AG04450 (cell line): Measurements from ENCODE around the gene SCAP. TPM values are rescaled to one million over a fixed set of nuclear protein-coding genes. Genes with fewer than 3 reads are reported as not detected.
"Not testable (repeated sequence)": the region's sequence is repeated elsewhere in the genome, so short reads cannot be mapped to it uniquely, and the experiment has no call there.

ENCODE experiments used
- CTCF ChIA-PET: fragments of 300-600, 350-600 bp; formaldehyde crosslinking; extraction: SDS; loops from one replicate; lab custom pipeline; 2022; ENCODE audit warnings: antibody characterized with exemption, inconsistent platforms; lab: Charles Lee
- POLR2A ChIA-PET: fragments of 350-600 bp; formaldehyde crosslinking; extraction: SDS; loops from one replicate; lab custom pipeline; 2021; ENCODE audit warnings: antibody characterized with exemption, inconsistent platforms; lab: Yijun Ruan, JAX
- DNase-seq: peaks from one replicate; pipeline ENCODE4 v3.0.0-alpha.2; 2011; ENCODE audit warnings: low read depth, low spot score
- H3K27ac ChIP-seq: one replicate; pipeline ENCODE4 v1.5.1; 2012; ENCODE audit warnings: low read depth, low read length, control low read depth
- H3K27me3 ChIP-seq: one replicate; pipeline ENCODE4 v1.6.0; 2012; ENCODE audit warnings: low read length; ENCODE audit not compliant: control insufficient read depth, insufficient read depth
- H3K4me3 ChIP-seq: 2 replicates; pipeline ENCODE4 v1.5.1; 2011; ENCODE audit warnings: mild to moderate bottlenecking, low read depth, low read length, control low read depth
- H3K9me3 ChIP-seq: 2 replicates; pipeline ENCODE4 v1.5.1; 2012; ENCODE audit warnings: low read length; ENCODE audit not compliant: control insufficient read depth, insufficient read depth
- polyA plus RNA-seq: library from polyadenylated mRNA; depleted of rRNA; stranded (reverse); fragments of >200 nt; gene quantifications from 2 replicates; pipeline ENCODE4 v1.2.3, GENCODE V29; 2011
- TF ChIP-seq, protein P1 (sequence below): IDR thresholded peaks from 2 replicates; pipeline ENCODE4 v1.5.1; 2011; ENCODE audit warnings: low read depth, low read length, control low read depth, inconsistent platforms

SCAP gene
- polyA plus RNA-seq, 1 experiment, result 17.0 TPM

DNA sequence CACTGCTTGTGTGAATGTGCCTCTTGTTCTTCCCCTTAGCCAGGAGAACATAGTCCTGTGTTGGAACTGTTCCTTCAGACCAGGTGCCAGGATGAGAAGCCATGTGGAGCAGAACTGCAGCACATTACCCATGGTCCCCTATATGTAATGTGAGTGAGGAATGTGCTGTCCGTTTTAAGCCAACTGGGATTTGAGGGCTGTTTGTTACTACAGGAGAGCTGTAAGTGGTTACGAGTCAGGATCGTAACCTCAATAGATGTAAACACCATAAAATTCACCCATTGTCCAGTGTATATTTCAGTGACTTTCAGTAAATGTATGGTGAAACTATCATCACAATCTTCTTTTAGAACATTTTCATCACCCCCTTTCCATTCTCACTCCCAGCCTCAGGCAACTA lies 10.1 kb upstream of the SCAP start:
- CTCF ChIA-PET, result interaction anchor here (1.1 kb wide), 1 partner anchor 8 kb away, joined by 3 read pairs; no protein-coding TSS in a partner anchor

DNA sequence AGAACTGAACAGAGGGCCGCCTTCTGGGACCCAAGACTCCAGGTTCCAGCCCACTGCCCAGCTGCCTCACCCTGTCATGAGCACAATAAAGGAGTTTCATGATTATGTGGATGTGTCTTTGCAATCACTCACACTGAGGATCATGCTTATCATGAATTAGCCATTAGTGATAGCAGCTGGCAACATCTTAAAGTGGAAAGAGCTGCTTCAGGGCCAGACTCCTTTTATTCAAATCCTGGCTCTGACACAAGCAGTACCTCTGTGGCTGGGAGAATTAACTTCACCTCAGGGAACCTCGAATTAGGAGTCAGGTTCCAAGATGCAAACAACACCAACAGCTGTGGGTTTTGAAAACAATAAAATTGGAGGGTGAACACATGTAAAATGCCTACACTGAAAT lies 6.6 kb upstream of the SCAP start:
- Histone ChIP-seq H3K27me3 (no peaks in the 10 kb centered on the region), H3K27ac (no peak overlapping the region), H3K9me3 (no peaks in the 10 kb centered on the region), H3K4me3 (no peak overlapping the region)
- ChIA-PET POLR2A (no interaction called here), CTCF (interaction anchor here (2.9 kb wide), 1 partner anchor 61 kb away, joined by 13 read pairs; no protein-coding TSS in a partner anchor)
- no peak for DNase-seq
- TF ChIP-seq, protein P1, sequence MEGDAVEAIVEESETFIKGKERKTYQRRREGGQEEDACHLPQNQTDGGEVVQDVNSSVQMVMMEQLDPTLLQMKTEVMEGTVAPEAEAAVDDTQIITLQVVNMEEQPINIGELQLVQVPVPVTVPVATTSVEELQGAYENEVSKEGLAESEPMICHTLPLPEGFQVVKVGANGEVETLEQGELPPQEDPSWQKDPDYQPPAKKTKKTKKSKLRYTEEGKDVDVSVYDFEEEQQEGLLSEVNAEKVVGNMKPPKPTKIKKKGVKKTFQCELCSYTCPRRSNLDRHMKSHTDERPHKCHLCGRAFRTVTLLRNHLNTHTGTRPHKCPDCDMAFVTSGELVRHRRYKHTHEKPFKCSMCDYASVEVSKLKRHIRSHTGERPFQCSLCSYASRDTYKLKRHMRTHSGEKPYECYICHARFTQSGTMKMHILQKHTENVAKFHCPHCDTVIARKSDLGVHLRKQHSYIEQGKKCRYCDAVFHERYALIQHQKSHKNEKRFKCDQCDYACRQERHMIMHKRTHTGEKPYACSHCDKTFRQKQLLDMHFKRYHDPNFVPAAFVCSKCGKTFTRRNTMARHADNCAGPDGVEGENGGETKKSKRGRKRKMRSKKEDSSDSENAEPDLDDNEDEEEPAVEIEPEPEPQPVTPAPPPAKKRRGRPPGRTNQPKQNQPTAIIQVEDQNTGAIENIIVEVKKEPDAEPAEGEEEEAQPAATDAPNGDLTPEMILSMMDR, result no peak

More for the DNA sequence above, 10.1 kb upstream of the SCAP start:
- TF ChIP-seq, protein P1, result no peak
- POLR2A ChIA-PET, result no interaction called here
- Histone ChIP-seq H3K9me3 (no peaks in the 10 kb centered on the region), H3K27me3 (no peaks in the 10 kb centered on the region), H3K4me3 (no peak overlapping the region), H3K27ac (no peak overlapping the region)
- peak; percentile 16 for DNase-seq

DNA sequence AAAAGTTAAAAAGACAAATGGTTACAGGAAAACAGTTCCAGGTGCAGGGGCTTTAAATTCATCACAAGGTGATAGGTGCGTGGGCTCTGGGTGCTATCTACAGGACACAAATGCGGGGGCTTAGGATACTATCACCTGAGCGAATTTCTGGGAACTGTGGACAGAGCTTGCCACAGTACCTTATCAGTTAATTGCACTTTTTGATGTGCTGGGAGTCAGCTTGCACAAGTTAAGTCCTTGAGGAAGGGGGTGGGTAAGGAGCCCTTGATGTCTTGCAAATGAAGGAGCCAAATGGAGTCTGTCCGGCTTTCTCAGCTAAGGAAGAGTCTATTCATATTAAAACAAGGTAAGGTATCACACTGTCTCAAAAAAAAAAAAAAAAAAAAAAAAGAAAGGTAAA lies 6.0 kb upstream of the SCAP start:
- H3K9me3 ChIP-seq, H3K27me3 ChIP-seq, DNase-seq, H3K4me3 ChIP-seq, POLR2A ChIA-PET, H3K27ac ChIP-seq: not testable (repeated sequence)
- CTCF ChIA-PET, result interaction anchor here (2.9 kb wide), 1 partner anchor 61 kb away, joined by 13 read pairs; no protein-coding TSS in a partner anchor

DNA sequence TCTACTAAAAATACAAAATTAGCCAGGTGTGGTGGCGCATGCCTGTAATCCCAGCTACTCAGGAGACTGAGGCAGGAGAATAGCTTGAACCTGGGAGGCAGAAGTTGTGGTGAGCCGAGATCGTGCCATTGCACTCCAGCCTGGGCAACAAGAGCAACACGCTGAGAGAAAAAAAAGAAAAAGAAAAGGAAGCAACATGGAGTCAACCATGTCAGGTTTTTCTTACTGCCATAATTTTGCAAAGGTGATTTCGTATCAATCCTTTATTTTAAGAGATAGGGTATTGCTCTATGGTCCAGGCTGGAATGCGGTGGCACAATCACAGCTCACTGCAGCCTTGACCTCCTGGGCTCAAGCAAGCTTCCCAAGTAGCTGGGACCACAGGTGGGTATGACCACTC lies 4.5 kb upstream of the SCAP start:
- DNase-seq, CTCF ChIA-PET, H3K27me3 ChIP-seq, H3K9me3 ChIP-seq, H3K4me3 ChIP-seq, H3K27ac ChIP-seq, POLR2A ChIA-PET: not testable (repeated sequence)

DNA sequence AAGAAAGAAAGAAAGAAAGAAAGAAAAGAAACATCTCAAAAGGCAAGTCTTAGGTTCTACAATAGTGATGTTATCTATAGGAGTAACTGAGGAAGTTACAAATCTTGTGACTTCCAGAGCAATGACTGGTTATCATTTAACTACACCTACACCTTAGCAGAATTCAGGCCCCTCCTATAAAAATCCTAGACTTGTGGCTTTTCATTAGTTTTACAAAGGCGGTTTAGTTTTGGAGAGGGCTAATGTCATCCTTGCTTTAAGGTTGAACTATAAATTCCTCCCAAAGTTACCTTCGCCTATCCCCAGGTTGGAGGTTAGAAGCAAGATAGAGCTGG lies 4.1 kb upstream of the SCAP start:
- POLR2A ChIA-PET, result no interaction called here
- TF ChIP-seq, protein P1, result no peak
- no peaks in the 10 kb centered on the region for H3K27me3 ChIP-seq
- CTCF ChIA-PET, result no interaction called here
- no peak overlapping the region for H3K4me3 ChIP-seq
- no peaks in the 10 kb centered on the region for H3K9me3 ChIP-seq
- no peak for DNase-seq
- H3K27ac ChIP-seq, result no peak overlapping the region

DNA sequence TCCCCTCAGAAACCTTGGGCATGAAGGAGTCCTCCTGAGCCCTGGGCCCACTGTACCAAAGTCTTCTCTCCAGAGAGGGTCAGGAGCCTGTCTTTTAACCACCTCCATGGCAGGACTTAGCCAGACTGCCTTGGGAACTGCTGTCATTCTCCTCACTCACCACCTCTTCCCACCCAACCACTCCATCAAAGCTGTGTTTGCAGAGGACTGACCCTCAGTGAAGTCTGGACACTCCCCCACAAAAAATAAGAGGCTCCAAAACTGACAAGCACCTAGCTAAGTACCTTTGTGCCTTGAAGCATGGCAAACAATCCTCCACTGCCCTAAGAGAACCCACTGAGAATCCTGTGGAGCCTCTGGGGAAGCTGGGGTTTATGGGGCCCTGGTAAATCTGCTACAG lies 2.3 kb upstream of the SCAP start:
- Histone ChIP-seq H3K4me3 (no peak overlapping the region), H3K9me3 (no peaks in the 10 kb centered on the region), H3K27me3 (no peaks in the 10 kb centered on the region), H3K27ac (no peak overlapping the region)
- TF ChIP-seq, protein P1, result no peak
- DNase-seq, result no peak
- CTCF ChIA-PET, result interaction anchor here (0.6 to 1.8 kb wide), 3 partner anchors 8 to 56 kb away, joined by 3 to 4 read pairs (median 3); no protein-coding TSS in a partner anchor
- POLR2A ChIA-PET, result no interaction called here
